CD4-positive, alpha-beta T cell (primary cell): ENCODE results near the gene SLC25A42. TPM values are rescaled to one million over a fixed set of nuclear protein-coding genes. Genes with fewer than 3 reads are reported as not detected.
A peak's percentile ranks its signal among the peaks of the same experiment; 100 is the strongest.

Source experiments
- ATAC-seq: fragments of 200-7000 bp; cut with Tn5 transposase; one replicate; pipeline ENCODE4 v1.10.0; 2022; ENCODE audit warnings: mild to moderate bottlenecking; ENCODE audit not compliant: poor library complexity
- CTCF ChIA-PET: fragments of 350-600 bp; sonication (Branson Sonifier 250); formaldehyde crosslinking; loops from one replicate; lab custom pipeline; 2021; ENCODE audit warnings: antibody characterized with exemption, inconsistent platforms; lab: Charles Lee
- POLR2A ChIA-PET: fragments of 350-600 bp; sonication (Branson Sonifier 250); formaldehyde crosslinking; loops from one replicate; lab custom pipeline; 2021; ENCODE audit warnings: antibody characterized with exemption, inconsistent platforms; lab: Charles Lee
- DNase-seq, 14 experiments: peaks; one replicate each; pipeline ENCODE4 v3.0.0-alpha.2; 2013 to 2020; ENCODE audit warnings: mixed read lengths in 2 of 14
- H3K27ac ChIP-seq, 2 donors: one replicate each; pipeline versions ENCODE4 v1.5.1 to v1.7.0; 2013; ENCODE audit warnings: low read length in 2 of 2, low read depth in 1 of 2, mild to moderate bottlenecking in 1 of 2
- H3K27me3 ChIP-seq, 2 experiments: 1 replicate in 1 of 2; 2 replicates in 1 of 2; pipeline versions ENCODE4 v1.6.1 to v1.7.0; 2013; ENCODE audit warnings: low read length in 2 of 2, control low read depth in 1 of 2, mild to moderate bottlenecking in 1 of 2, moderate library complexity in 1 of 2; ENCODE audit not compliant: insufficient read depth in 2 of 2, control insufficient read depth in 1 of 2
- H3K36me3 ChIP-seq: one replicate; pipeline ENCODE4 v1.6.1; 2013; ENCODE audit warnings: low read length, control low read depth; ENCODE audit not compliant: insufficient read depth
- H3K4me1 ChIP-seq: one replicate; pipeline ENCODE4 v1.6.1; 2013; ENCODE audit warnings: low read length, control low read depth; ENCODE audit not compliant: insufficient read depth
- H3K4me3 ChIP-seq: one replicate; pipeline ENCODE4 v1.5.1; 2013; ENCODE audit warnings: mild to moderate bottlenecking, low read length, moderate library complexity
- H3K9me3 ChIP-seq, 2 experiments: 1 replicate in 1 of 2; 2 replicates in 1 of 2; pipeline versions ENCODE4 v1.6.1 to v1.7.0; 2013; ENCODE audit warnings: low read length in 2 of 2, mild to moderate bottlenecking in 2 of 2, control low read depth in 1 of 2, moderate library complexity in 1 of 2; ENCODE audit not compliant: control insufficient read depth in 1 of 2, insufficient read depth in 1 of 2
- H3K27ac Mint-ChIP-seq: one replicate; pipeline ENCODE4 v1.8.0; 2020; ENCODE audit warnings: mixed read lengths
- H3K27me3 Mint-ChIP-seq: one replicate; pipeline ENCODE4 v1.8.0; 2021; ENCODE audit warnings: mixed read lengths
- H3K36me3 Mint-ChIP-seq: one replicate; pipeline ENCODE4 v1.8.0; 2021; ENCODE audit warnings: low read depth, mixed read lengths
- H3K4me1 Mint-ChIP-seq: one replicate; pipeline ENCODE4 v1.8.0; 2021; ENCODE audit warnings: low read depth, mixed read lengths
- H3K4me3 Mint-ChIP-seq: one replicate; pipeline ENCODE4 v1.8.0; 2020; ENCODE audit warnings: mild to moderate bottlenecking, mixed read lengths
- H3K9me3 Mint-ChIP-seq: one replicate; pipeline ENCODE4 v1.8.0; 2020; ENCODE audit warnings: mixed read lengths
- intact Hi-C, 2 experiments: fragments of 100-400 bp; cut with DNase I in 1 of 2; cut with micrococcal nuclease in 1 of 2; formaldehyde crosslinking; loops; one replicate each; pipeline versions ENCODE4 v1.15.1 to v1.9.0; 2023 to 2025; cut with DNase I, micrococcal nuclease
- total RNA-seq, 174 experiments: library from RNA in 2 of 174; stranded (reverse) in 2 of 174; gene quantifications; one replicate each; pipeline ENCODE4 v1.2.3 and lab custom pipeline; 2021 to 2026
- TF ChIP-seq, protein P1 (sequence below): fragments of 200-600 bp; IDR thresholded peaks from one replicate; pipeline ENCODE4 v1.8.0; 2022; ENCODE audit warnings: antibody characterized with exemption, mild to moderate bottlenecking

The SLC25A42 gene
- total RNA-seq, 2 experiments from 2014 or later, result 15.1 to 15.4 TPM

DNA sequence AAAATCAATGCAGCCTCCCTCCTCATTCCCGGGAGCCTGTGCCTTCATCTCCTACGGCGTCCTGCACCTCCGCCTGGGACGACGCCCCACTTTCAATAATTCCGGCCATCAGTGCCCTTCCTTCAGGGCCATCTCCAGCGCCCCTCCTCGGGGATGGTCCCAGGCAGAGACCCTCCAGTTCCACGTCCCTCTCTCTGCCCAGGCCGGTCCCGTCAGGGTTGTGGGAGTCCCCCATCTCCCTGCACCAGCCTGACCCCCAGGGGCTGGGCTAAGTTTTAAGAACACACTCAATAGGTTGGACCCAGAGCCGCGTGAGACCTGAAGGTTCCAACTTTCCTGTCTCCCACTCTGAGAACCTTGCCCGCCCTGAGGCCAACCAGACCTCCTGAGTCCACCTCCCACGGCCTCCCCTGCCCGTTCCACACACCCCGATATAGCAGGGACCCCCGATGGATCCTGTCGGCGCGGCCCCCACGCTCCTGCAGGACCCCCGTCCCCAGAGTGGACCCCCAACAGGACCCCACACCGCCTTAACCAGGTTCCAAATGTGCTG lies 73.8 kb downstream of the SLC25A42 start:
- Mint-ChIP-seq H3K9me3 (no peaks in the 10 kb centered on the region), H3K27ac (peak overlapping the region; percentile 65), H3K4me3 (peak overlapping the region; percentile 95), H3K36me3 (no peaks in the 10 kb centered on the region), H3K4me1 (peaks cover 28% of the 10 kb centered on the region), H3K27me3 (no peaks in the 10 kb centered on the region)
- peaks cover under 1 to 5% of the 10 kb centered on the region in 2 experiments for H3K9me3 ChIP-seq
- no peaks in the 10 kb centered on the region for H3K27me3 ChIP-seq
- H3K4me3 ChIP-seq, result peak overlapping the region; percentile 93
- H3K4me1 ChIP-seq, result peaks cover 31% of the 10 kb centered on the region
- peak in 1 of 14 experiments; percentile 36 for DNase-seq
- H3K27ac ChIP-seq, result peak overlapping the region in 1 of 2 donors; percentile 46
- intact Hi-C loops, result loop anchor here (1.0 to 5.0 kb wide), 5 partner anchors 55 to 500 kb away; partner anchors contain the start of genes SLC25A42 (in 2 of the 2), ARMC6 (in 1 of the 2), BORCS8 (in 1 of the 2) and KLHL26 (in 1 of the 2)
- ChIA-PET CTCF (no interaction called here), POLR2A (no interaction called here)
- ATAC-seq, result no peak
- TF ChIP-seq, protein P1, sequence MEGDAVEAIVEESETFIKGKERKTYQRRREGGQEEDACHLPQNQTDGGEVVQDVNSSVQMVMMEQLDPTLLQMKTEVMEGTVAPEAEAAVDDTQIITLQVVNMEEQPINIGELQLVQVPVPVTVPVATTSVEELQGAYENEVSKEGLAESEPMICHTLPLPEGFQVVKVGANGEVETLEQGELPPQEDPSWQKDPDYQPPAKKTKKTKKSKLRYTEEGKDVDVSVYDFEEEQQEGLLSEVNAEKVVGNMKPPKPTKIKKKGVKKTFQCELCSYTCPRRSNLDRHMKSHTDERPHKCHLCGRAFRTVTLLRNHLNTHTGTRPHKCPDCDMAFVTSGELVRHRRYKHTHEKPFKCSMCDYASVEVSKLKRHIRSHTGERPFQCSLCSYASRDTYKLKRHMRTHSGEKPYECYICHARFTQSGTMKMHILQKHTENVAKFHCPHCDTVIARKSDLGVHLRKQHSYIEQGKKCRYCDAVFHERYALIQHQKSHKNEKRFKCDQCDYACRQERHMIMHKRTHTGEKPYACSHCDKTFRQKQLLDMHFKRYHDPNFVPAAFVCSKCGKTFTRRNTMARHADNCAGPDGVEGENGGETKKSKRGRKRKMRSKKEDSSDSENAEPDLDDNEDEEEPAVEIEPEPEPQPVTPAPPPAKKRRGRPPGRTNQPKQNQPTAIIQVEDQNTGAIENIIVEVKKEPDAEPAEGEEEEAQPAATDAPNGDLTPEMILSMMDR, result no peak
- no peaks in the 10 kb centered on the region for H3K36me3 ChIP-seq

DNA sequence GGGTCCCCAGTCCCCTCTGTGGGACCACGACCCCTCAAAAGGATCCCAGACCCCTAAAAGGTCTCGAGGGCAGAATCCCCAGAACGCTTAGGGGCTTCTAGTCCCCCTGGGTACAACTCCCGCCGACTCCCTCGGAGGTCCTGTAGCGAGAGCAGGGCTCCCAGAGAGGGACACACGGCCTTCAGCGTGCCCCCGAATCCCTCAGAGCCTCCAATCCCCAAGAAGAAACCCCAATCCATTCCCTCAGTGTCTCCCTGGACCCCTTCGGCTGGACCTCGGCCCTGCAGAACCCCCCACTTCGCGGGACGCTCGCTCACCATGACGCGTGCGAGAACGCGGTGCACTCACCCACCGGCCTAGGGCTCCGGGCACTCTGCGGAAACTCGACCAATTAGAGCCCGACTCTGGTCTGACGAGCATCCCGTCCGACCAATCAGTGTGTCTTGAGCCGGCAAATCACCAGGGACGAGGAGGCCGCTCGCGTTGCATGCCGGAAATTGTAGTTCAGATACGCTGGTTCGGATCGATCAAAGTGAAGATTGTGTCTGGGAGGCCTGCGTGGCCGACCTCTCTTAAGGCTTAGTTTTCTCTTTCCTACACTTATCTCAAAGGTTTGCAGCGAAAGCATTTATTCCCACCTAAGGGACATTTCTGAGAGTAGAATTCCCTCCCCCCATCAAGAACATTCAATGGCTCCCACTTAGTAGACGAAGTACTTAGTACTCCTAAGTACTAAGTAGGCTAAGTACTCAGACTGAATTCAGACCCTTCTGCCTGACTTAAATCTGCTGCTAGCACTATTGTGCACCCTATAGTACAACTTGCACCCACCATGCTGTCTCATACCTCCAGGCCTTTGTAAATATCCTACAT lies 74.6 kb downstream of the SLC25A42 start, which contains the start of gene TMEM161A:
TSS of gene TMEM161A (minus strand) at position 370 of the 873 bp plus-strand sequence. CDS start at position 320, 50 bp downstream.
- Mint-ChIP-seq H3K4me3 (peak within 1 kb of the TSS; percentile 95), H3K9me3 (no peaks in the 10 kb centered on the region), H3K27me3 (no peaks in the 10 kb centered on the region), H3K36me3 (no peaks in the 10 kb centered on the region), H3K4me1 (peaks cover 28% of the 10 kb centered on the region), H3K27ac (peak within 1 kb of the TSS; percentile 65)
- ChIA-PET CTCF (no interaction called here), POLR2A (interaction anchor here (0.7 kb wide), 1 partner anchor 548 kb away, joined by 3 read pairs; no protein-coding TSS in a partner anchor)
- no peaks in the 10 kb centered on the region for H3K9me3 ChIP-seq
- H3K27ac ChIP-seq, result peak within 1 kb of the TSS in 1 of 2 donors; percentile 46
- TF ChIP-seq, protein P1, result no peak
- no peaks in the 10 kb centered on the region for H3K36me3 ChIP-seq
- H3K4me1 ChIP-seq, result peaks cover 31% of the 10 kb centered on the region
- no peaks in the 10 kb centered on the region for H3K27me3 ChIP-seq
- ATAC-seq, result peak; percentile 99
- H3K4me3 ChIP-seq, result peak within 1 kb of the TSS; percentile 93
- intact Hi-C loops, result loop anchor here (1.0 to 5.0 kb wide), 5 partner anchors 54 to 501 kb away; partner anchors contain the start of genes SLC25A42 (in 2 of the 2), ARMC6 (in 1 of the 2), BORCS8 (in 1 of the 2) and KLHL26 (in 1 of the 2)
- peak; percentile 90 to 98 (median 94) for DNase-seq

DNA sequence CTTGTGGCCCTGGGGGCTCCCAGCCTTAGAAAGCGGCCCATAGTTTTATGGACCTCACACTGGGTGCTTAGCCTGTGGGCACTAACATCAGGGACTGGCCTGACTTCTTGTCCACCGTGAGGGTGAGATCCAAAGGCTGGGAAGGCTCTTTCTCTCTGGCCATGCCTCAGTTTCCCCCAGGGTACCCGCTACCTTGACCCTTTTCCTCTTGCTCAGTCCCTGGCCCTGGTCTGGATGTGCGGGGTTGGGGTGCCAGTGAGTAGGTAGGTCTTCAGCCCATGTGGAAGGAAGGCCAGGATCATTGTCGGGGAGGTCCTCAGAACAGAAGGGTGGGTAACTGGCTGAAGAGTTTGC lies 76.1 kb downstream of the SLC25A42 start:
- Mint-ChIP-seq H3K27me3 (no peaks in the 10 kb centered on the region), H3K36me3 (no peaks in the 10 kb centered on the region), H3K4me1 (peaks cover 28% of the 10 kb centered on the region), H3K27ac (no peak overlapping the region), H3K4me3 (no peak overlapping the region), H3K9me3 (no peaks in the 10 kb centered on the region)
- H3K36me3 ChIP-seq, result no peaks in the 10 kb centered on the region
- no peaks in the 10 kb centered on the region for H3K27me3 ChIP-seq
- ChIA-PET CTCF (interaction anchor here (1.4 kb wide), 1 partner anchor 85 kb away, joined by 3 read pairs; no protein-coding TSS in a partner anchor), POLR2A (no interaction called here)
- no peaks in the 10 kb centered on the region for H3K9me3 ChIP-seq
- H3K27ac ChIP-seq, result no peak overlapping the region
- intact Hi-C loops, result loop anchor here (1.0 to 5.0 kb wide), 6 partner anchors 52 to 503 kb away; partner anchors contain the start of genes ARMC6 (in 1 of the 2), BORCS8 (in 1 of the 2), KLHL26 (in 1 of the 2) and RFXANK (in 1 of the 2)
- TF ChIP-seq, protein P1, result peak; percentile 34
- ATAC-seq (no peak), DNase-seq (no peak)
- H3K4me1 ChIP-seq, result peaks cover 27% of the 10 kb centered on the region
- no peak overlapping the region for H3K4me3 ChIP-seq
